T-helper 9 cell (primary cell): ENCODE results near the gene TIMELESS.
"Not testable (repeated sequence)": the region's sequence is repeated elsewhere in the genome, so short reads cannot be mapped to it uniquely, and the experiment has no call there.

Source experiments
- DNase-seq: peaks from one replicate; pipeline ENCODE4 v3.0.0-alpha.2; 2020

Gene TIMELESS

GRCh38 chr12:56468216-56469006, 19.2 kb upstream of the TIMELESS start, which contains the start of gene SPRYD4:
SPRYD4 (plus strand) TSS chr12:56468578; CDS start chr12:56468592, 14 bp downstream.
- DNase-seq: peak; percentile 90

GRCh38 chr12:56462565-56462964, 13.3 kb upstream of the TIMELESS start:
- DNase-seq: no peak

DNA sequence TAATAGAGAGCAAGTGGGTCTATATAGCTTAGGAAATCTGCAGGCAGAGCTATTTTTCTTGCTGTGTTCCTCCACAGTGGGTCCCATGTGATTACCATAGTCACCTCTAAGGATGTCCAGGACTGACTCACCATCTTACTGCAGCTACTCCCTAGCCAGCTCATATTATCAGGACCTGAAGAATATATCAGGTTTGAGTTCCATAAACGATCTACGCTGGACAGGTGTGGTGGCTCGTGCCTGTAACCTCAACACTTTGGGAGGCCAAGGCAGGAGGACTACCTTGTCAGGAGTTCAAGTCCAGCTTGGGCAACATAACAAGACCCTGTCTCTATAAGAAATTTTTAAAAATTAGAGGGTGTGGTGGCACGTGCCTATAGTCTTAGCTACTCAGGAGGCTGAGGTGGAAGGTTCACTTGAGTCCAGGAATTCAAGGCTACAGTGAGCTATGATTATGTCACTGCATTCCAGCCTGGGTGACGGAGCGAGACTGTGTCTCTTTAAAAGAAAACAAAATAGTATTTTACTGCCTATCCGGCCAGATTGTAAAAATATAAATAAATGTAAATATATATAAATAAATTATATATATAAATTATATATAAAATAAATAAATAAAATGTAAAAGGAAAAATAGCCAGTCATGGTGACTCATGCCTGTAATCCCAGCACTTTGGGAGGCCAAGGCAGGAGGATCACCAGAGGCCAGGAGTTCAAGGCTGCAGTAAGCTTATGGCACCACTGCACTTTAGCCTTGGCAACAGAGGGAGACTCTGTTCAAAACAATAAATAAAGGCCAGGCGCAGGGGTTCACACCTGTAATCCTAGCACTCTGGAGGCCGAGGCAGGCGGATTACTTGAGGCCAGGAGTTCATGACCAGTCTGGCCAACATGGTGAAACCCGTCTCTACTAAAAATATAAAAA, 12.3 kb upstream of the TIMELESS start:
- DNase-seq: no peak

DNA sequence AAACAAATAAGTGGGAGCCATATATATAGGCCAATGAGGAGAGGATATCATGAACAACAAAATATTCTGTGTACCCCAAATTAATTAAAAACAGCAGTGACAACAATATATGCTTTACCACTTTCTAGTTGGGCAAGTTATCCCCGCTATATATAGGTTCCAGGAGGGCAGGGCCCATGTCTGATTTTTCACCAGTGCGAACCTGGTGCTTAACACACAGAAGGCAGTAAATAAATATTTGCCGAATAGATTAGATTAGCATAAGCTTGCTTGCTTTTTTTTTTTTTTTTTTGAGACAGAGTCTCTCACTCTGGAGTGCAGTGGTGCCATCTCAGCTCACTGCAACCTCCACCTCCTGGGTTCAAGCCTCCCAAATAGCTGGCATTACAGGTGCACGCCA, 8.6 kb upstream of the TIMELESS start:
- no peak for DNase-seq

GRCh38 chr12:56454557-56454956, 5.3 kb upstream of the TIMELESS start, which contains the start of gene MIP:
MIP (minus strand) TSS chr12:56454657; CDS start chr12:56454613, 44 bp downstream.
- DNase-seq: no peak

DNA sequence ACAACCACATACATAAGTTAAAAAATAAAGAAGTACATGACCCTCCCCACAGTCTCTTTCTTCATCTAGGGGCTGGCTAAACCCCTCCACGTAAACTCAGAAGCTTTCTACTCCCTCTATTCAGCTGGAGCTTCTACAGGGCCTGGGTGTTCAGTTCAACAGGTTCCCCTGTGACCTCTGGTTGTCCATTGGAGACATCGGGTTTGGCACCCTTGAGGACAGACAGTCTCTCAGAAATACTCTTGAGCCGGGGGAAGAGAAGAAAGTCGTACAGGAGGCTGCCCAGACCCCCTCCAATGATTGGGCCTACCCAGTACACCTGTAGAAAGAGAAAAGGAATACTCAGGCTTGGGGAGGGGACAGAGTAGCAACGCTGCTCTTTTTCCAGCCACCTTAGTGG, 1.9 kb upstream of the TIMELESS start:
- DNase-seq: no peak

- DNase-seq: no peak
Measured at GRCh38 chr12:56450241-56450640, 1.0 kb upstream of the TIMELESS start.

DNA sequence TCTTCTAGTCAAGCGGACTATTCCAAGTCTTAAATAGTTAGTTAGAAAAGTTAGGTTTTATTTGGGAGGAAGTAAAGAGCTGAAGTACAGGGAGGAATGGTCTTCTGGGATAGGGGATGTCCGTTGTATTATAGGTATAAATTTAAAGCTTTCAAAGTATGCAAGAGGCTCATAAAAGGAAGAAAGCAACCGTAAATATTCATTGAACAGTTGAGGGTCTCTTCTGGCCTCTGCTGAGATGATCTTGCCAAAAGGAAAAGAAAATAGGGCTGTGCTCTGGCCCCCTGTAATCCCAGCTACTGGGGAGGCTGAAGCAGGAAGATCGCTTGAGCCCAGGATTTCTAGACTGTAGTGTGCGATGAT, 377 bp upstream of the TIMELESS start:
- no peak for DNase-seq

GRCh38 chr12:56443208-56443607, 6.0 kb downstream of the TIMELESS start:
- not testable (repeated sequence) for DNase-seq

DNA sequence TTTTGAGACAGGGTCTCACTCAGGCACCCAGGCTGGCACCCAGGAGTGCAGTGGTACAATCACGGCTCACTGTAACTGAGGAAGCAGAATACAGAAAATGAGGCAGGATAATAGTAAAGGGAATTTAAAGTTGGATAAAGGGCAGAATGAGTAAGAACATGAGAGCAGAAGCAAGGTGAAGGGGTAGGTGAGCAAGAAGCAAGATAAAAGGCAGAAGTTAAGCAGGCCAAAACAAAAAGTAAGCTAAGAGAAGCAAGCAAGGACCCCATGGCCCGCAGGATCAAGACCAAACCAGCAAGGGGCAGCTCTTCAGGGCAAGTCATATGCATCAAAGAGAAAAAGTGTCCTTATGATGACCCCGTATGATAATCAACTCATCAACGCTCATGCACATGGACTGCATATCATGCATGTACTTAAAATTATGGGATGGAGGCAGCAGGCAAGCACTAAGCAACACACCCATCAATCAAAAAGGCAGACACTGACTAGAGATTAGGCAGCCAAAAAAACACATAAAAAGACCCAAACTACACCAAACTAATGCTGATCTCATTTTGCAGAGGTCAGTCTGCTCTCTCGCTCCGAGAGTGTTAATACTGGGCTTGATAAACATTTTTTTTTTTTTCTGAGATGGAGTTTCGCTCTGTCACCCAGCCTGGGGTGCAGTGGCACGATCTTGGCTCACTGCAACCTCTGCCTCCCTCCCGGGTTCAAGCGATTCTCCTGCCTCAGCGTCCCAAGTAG, 11.6 kb downstream of the TIMELESS start:
- no peak for DNase-seq

DNA sequence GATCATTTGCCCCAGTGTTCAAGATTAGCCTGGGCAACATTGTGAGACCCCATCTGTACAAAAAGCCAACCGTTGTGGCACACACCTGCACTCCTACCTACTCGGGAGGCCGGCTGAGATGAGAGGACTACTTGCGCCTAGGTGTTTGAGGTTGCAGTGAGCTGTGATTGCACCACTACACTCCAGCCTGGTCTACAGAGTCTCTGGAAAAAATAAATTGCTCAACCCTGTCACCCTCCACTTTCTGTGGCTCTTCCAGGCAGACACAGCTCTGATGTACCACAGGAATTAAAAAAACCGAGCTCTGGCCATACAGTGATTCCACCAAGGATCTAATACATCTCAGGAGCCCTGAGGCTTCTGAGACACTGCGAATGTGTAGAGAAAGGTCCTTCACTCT, 14.4 kb downstream of the TIMELESS start:
- no peak for DNase-seq

GRCh38 chr12:56431850-56432249, 17.4 kb downstream of the TIMELESS start:
- DNase-seq: no peak

GRCh38 chr12:56431288-56431687, 17.9 kb downstream of the TIMELESS start:
- no peak for DNase-seq

DNA sequence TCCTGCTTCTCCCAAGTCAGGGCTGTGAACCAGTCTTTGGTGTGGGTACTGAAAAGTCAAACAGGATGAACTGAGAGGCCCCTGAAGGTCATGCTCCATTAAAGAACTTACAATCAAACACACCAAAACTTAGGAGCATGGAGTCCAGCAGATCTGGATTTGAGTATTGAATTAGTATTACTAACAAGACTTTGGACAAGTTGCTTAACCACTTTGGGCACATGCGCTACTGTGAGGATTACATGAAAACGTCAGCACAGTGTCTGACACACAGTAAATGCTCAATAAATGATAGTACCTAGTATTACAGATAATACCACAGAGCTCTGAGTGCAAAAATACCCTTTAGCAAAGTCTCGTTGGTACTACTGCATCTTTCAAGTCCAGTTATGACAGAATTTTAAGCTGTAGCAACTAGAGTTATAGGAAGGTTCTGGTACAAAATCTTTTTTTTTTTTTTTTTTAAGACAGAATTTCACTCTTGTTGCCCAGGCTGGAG, 23.2 kb downstream of the TIMELESS start:
- DNase-seq: no peak

- no peak for DNase-seq
Measured at GRCh38 chr12:56425193-56425592, 24.0 kb downstream of the TIMELESS start.

DNA sequence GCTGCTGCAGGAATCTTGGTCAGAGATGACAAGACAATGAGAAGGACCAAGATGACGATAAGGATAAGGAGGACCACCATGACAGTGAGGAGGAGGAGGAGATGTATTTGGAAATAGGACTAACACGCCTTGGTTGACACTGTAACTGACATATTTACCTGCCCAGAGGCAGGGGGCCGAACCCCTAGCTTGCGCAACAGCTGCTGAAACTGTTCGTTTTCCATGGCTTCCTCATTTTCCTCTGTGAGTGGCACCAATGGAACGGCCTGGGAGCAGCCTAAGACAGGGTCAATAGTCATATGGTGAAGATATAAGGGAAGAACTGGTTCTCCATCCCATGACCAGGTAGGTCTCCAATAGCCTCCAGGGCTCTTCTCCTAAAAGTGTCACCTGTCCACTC, 28.8 kb downstream of the TIMELESS start:
- DNase-seq: no peak

- no peak for DNase-seq
Measured at GRCh38 chr12:56417739-56418138, 31.5 kb downstream of the TIMELESS start.

- no peak for DNase-seq
Measured at GRCh38 chr12:56414401-56414800, 34.8 kb downstream of the TIMELESS start.

DNA sequence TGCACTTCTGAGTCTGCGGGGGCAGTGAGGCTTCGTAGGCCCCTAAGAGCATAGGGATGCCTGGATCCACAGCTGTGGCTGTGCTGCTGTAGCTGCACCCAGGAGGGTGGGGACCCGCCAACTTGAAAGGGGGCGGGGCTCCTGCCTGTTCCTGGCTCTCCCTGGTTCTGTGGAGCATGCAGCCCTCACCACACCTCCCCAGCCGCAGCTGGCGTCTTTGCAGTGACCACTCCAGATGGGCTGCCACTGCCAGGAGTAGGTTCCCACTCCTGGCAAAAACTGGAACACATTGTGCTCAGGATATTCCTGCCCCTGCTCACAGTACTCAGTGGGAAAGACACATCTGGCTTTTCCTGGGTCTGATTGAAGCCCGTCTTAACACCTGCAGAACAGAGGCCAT, 35.8 kb downstream of the TIMELESS start:
- DNase-seq: no peak

GRCh38 chr12:56411781-56412639, 37.2 kb downstream of the TIMELESS start:
- no peak for DNase-seq

DNA sequence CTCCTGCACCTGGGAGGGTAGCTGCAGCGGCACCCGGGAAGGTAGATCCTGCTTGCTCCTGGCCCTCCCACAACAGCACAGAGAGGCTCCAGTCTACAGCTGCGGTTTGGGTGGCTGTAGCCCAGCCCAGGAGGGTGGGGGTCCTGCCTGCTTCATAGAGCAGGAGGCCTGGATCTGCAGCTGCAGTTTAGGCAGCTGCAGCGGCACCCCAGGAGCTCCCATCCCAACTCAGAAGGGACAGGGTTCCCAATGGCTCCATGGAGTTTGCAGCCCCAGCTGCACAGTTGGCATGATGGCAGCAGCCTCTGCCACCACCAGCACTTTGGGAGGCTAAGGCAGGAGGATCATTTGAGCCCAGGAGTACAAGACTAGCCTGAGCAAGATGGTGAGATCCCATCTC, 38.5 kb downstream of the TIMELESS start:
- DNase-seq: no peak
